Endothelial cell of umbilical vein (primary cell): Measurements from ENCODE around the gene WNT7B. TPM values are rescaled to one million over a fixed set of nuclear protein-coding genes. Genes with fewer than 3 reads are reported as not detected.

Experiments
- BruUV-seq: library from RNA; stranded (reverse); fragments of 400-500 nt; replicated peaks from 2 replicates; lab custom pipeline; 2021; lab: Mats Ljungman, UMichigan
- CTCF ChIA-PET: fragments of 300-600, 350-600 bp; sonication (Branson Sonifier 250); formaldehyde crosslinking; loops from one replicate; lab custom pipeline; 2021; ENCODE audit warnings: antibody characterized with exemption, inconsistent platforms; lab: Charles Lee
- POLR2A ChIA-PET: fragments of 300-600, 350-600 bp; sonication (Branson Sonifier 250); formaldehyde crosslinking; loops from one replicate; lab custom pipeline; 2021; ENCODE audit warnings: antibody characterized with exemption, inconsistent platforms; lab: Charles Lee
- DNase-seq: peaks from one replicate; pipeline ENCODE4 v3.0.0-alpha.2; 2011; ENCODE audit warnings: low read depth, low spot score
- FAIRE-seq: peaks from 2 replicates; lab custom pipeline; 2011; peaks lifted over from hg19 to GRCh38; lab: Jason Lieb, UNC
- H2AFZ ChIP-seq: 2 replicates; pipeline ENCODE4 v1.6.0; 2012; ENCODE audit warnings: low read depth, low read length, control low read depth, inconsistent platforms
- H3K27ac ChIP-seq: 2 replicates; pipeline ENCODE4 v1.5.1; 2011; ENCODE audit warnings: low read depth, mild to moderate bottlenecking, control low read depth, low read length, moderate library complexity; ENCODE audit not compliant: insufficient read depth
- H3K27me3 ChIP-seq, 2 experiments: 2 replicates each; pipeline versions ENCODE4 v1.6.0 to v1.6.1; 2011; ENCODE audit warnings: low read length in 2 of 2, mixed read lengths in 1 of 2; ENCODE audit not compliant: control insufficient read depth in 2 of 2, insufficient read depth in 2 of 2
- H3K36me3 ChIP-seq, 2 experiments: 2 replicates in 1 of 2; 3 replicates in 1 of 2; pipeline ENCODE4 v1.5.1; 2011; ENCODE audit warnings: low read length in 2 of 2, mild to moderate bottlenecking in 1 of 2, moderate library complexity in 1 of 2; ENCODE audit not compliant: control insufficient read depth in 2 of 2, insufficient read depth in 2 of 2; ENCODE audit errors: extremely low read depth in 1 of 2
- H3K4me1 ChIP-seq: 3 replicates; pipeline ENCODE4 v1.5.1; 2011; ENCODE audit warnings: mild to moderate bottlenecking, low read length; ENCODE audit not compliant: control insufficient read depth, insufficient read depth; ENCODE audit errors: extremely low read depth
- H3K4me2 ChIP-seq: 2 replicates; pipeline ENCODE4 v1.6.1; 2011; ENCODE audit warnings: low read length, control low read depth, mixed read lengths; ENCODE audit not compliant: insufficient read depth
- H3K4me3 ChIP-seq, 3 experiments: fragments of 200-600 bp in 1 of 3; sonication (generic), shearing (Covaris generic) in 1 of 3; replicated peaks in 1 of 3; 2 replicates each; pipeline ENCODE4 v1.5.1; 2011 to 2016; ENCODE audit warnings: control low read depth in 3 of 3, low read length in 3 of 3, mild to moderate bottlenecking in 2 of 3, inconsistent platforms in 1 of 3, low read depth in 1 of 3, moderate library complexity in 1 of 3; ENCODE audit not compliant: insufficient read depth in 1 of 3
- H3K79me2 ChIP-seq: 2 replicates; pipeline ENCODE4 v1.6.0; 2012; ENCODE audit warnings: low read length, inconsistent platforms; ENCODE audit not compliant: control insufficient read depth, insufficient read depth
- H3K9ac ChIP-seq: replicated peaks from 2 replicates; pipeline ENCODE3; 2011; ENCODE audit warnings: low read length, control low read depth; ENCODE audit not compliant: insufficient read depth; ENCODE audit errors: extremely low read depth
- H3K9me1 ChIP-seq: replicated peaks from 3 replicates; pipeline ENCODE4 v1.6.0; 2011; ENCODE audit warnings: mild to moderate bottlenecking, low read length; ENCODE audit not compliant: control insufficient read depth, insufficient read depth; ENCODE audit errors: extremely low read depth
- H3K9me3 ChIP-seq: replicated peaks from 2 replicates; pipeline ENCODE4 v1.5.1; 2012; ENCODE audit warnings: low read length, inconsistent platforms; ENCODE audit not compliant: control insufficient read depth, insufficient read depth
- H4K20me1 ChIP-seq: replicated peaks from 2 replicates; pipeline ENCODE3; 2011; ENCODE audit warnings: mild to moderate bottlenecking, low read length; ENCODE audit not compliant: control insufficient read depth, insufficient read depth; ENCODE audit errors: extremely low read depth
- CTCF ChIP-seq, 2 donors: IDR thresholded peaks; 1 replicate in 1 of 2; 2 replicates in 1 of 2; pipeline ENCODE4 v1.5.1; 2011; ENCODE audit warnings: low read length in 2 of 2, mild to moderate bottlenecking in 2 of 2, moderate library complexity in 2 of 2, control low read depth in 1 of 2, inconsistent platforms in 1 of 2, low read depth in 1 of 2; ENCODE audit not compliant: insufficient read depth in 1 of 2; ENCODE audit errors: extremely low read depth in 1 of 2
- EZH2 ChIP-seq: IDR thresholded peaks from 2 replicates; pipeline ENCODE4 v1.6.1; 2012; ENCODE audit warnings: borderline replicate concordance, low read depth, mild to moderate bottlenecking, moderate library complexity, low read length, inconsistent platforms; ENCODE audit not compliant: severe bottlenecking
- FOS ChIP-seq: IDR thresholded peaks from 2 replicates; pipeline ENCODE4 v1.6.1; 2011; ENCODE audit warnings: mild to moderate bottlenecking, low read length, moderate library complexity, borderline replicate concordance; ENCODE audit not compliant: insufficient read depth
- GATA2 ChIP-seq: IDR thresholded peaks from 2 replicates; pipeline ENCODE4 v1.7.0; 2011; ENCODE audit warnings: low read depth, mild to moderate bottlenecking, moderate library complexity, mixed read lengths, low read length; ENCODE audit not compliant: insufficient read length, insufficient read depth
- JUN ChIP-seq: IDR thresholded peaks from 2 replicates; pipeline ENCODE4 v1.6.1; 2011; ENCODE audit warnings: borderline replicate concordance, low read depth; ENCODE audit not compliant: insufficient read length, insufficient read depth
- MAX ChIP-seq: IDR thresholded peaks from 2 replicates; pipeline ENCODE4 v1.6.1; 2011; ENCODE audit not compliant: insufficient read depth, insufficient read length
- MYC ChIP-seq: IDR thresholded peaks from one replicate; pipeline ENCODE4 v1.6.1; 2011; ENCODE audit warnings: mild to moderate bottlenecking, low read depth, low read length
- POLR2A ChIP-seq: IDR thresholded peaks from 2 replicates; pipeline ENCODE4 v1.6.1; 2012; ENCODE audit warnings: low read depth, mild to moderate bottlenecking, control low read depth, low read length
- POLR2AphosphoS5 ChIP-seq: IDR thresholded peaks from 2 replicates; pipeline ENCODE4 v1.6.1; 2012; ENCODE audit warnings: low read depth, mild to moderate bottlenecking, control low read depth, low read length, moderate library complexity; ENCODE audit not compliant: insufficient read depth
- dilution Hi-C: fragments of 300-500 bp; cut with MboI; formaldehyde crosslinking; loops from one replicate; pipeline ENCODE4 v1.15.0; 2019; ENCODE audit warnings: low sequenced_read_pairs; ENCODE audit not compliant: extremely low pct_ligation_motif_present
- intact Hi-C: fragments of 100-400 bp; cut with micrococcal nuclease; formaldehyde crosslinking; loops from one replicate; pipeline ENCODE4 v1.10.0; 2022
- polyA plus RNA-seq, 4 experiments: library from polyadenylated mRNA; depleted of rRNA in 3 of 4; stranded (reverse) in 3 of 4; unstranded in 1 of 4; fragments of >200 nt; gene quantifications; 2 replicates each; pipeline versions ENCODE4 v1.2.1 to v1.2.3, GENCODE V29; 2011 to 2012; ENCODE audit warnings: missing spikeins in 1 of 4
- total RNA-seq: library from RNA; stranded (reverse); gene quantifications from 2 replicates; pipeline ENCODE4 v1.2.3, GENCODE V29; 2021

Gene WNT7B
- total and polyA plus RNA-seq, 2 donors (not counting 3 experiments of a cell fraction or from before 2014, with no cell fraction given): not detected

- Histone ChIP-seq H3K4me3 (no peak overlapping the region), H3K4me2 (no peak overlapping the region), H3K9me1 (no peaks in the 10 kb centered on the region), H3K9ac (no peak overlapping the region), H4K20me1 (no peaks in the 10 kb centered on the region), H3K36me3 (no peaks in the 10 kb centered on the region), H3K79me2 (no peaks in the 10 kb centered on the region), H3K27ac (no peak overlapping the region), H3K4me1 (no peaks in the 10 kb centered on the region), H2AFZ (no peak overlapping the region), H3K27me3 (no peaks in the 10 kb centered on the region), H3K9me3 (no peaks in the 10 kb centered on the region)
- TF ChIP-seq JUN (no peak), GATA2 (no peak), CTCF (IDR thresholded peaks at IDR 0.05; ENCODE audit: extremely low read depth in 1 of 2, insufficient read depth in 1 of 2, low read depth in 1 of 2, low read length in 2 of 2) (no peak), POLR2AphosphoS5 (no peak), MYC (no peak), MAX (no peak), POLR2A (no peak), EZH2 (no peak), FOS (no peak)
- CTCF ChIA-PET: no interaction called here
- dilution Hi-C loops (no loop called here), intact Hi-C loops (no loop called here)
- no TSS peak for BruUV-seq
- DNase-seq: no peak
- POLR2A ChIA-PET: no interaction called here
- no peak for FAIRE-seq
These were observed 61.8 kb downstream of the WNT7B start for GRCh38 chr22:45915151-45915550.
